NOMO-1 treated with dmso at 0.1 percent for 144 hours (cell line): ENCODE data around the gene USP34.

ENCODE experiments used
- DNase-seq: peaks from one replicate; lab custom pipeline; 2025; ENCODE audit not compliant: unreplicated experiment; lab: John Stamatoyannopoulos, UW

The USP34 gene

GRCh38 chr2:61327173-61327572 lies 143.7 kb downstream of the USP34 start:
- DNase-seq = no peak

DNA sequence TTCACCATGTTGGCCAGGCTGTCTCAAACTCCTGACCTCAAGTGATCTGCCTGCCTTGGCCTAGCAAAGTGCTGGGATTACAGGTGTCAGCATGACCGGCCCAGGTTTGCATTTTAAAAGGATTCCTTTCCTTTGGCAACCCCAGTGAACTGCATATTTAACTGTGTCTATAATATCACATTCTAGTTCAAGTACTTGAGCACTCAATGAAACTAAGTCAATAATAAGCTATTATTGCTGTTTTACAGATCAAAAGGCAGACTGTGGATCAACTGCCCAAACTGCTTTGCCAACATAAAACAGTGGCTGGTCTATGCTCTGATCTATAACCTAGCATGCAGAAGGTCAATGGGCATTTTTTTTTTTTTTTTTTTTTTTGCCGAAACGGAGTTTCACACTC lies 144.5 kb downstream of the USP34 start:
- no peak for DNase-seq

- no peak for DNase-seq
Observed at GRCh38 chr2:61320181-61320580, 150.7 kb downstream of the USP34 start.

DNA sequence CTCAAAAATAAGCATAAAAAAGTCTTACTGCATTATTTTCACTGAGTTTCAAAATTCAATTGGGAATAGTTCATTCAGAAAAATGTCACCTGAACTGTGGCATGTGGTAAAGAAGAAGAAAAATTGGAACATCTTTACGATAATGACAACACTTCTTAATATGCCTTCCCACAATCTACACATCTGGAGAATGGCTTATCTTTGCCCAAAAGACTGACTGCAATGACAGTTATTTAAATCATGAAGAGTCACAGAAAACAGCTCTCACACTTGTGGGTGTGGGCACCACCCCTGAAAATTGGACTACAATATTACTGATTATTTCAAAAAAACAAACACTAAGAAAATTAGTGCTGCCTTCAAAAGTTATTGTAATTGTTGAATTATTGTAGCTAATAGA lies 152.3 kb downstream of the USP34 start:
- DNase-seq = no peak

DNA sequence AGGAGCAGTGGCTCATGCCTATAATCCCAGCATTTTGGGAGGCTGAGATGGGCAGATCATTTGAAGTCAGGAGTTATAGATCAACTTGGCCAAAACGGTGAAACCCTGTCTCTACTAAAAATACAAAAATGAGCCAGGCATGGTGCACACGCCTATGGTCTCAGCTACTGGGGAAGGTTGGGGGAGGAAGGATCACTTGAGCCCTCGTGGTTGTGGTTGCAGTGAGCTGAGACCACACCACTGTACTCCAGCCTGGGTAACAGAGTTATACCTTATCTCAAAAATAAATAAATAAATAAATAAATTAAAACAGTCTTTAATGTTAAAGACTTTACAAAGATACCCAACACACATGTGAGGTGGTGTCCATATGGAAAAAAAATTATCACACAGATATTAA lies 174.9 kb downstream of the USP34 start:
- no peak for DNase-seq

- no peak for DNase-seq
Observed at GRCh38 chr2:61291851-61292575, 178.9 kb downstream of the USP34 start.

DNA sequence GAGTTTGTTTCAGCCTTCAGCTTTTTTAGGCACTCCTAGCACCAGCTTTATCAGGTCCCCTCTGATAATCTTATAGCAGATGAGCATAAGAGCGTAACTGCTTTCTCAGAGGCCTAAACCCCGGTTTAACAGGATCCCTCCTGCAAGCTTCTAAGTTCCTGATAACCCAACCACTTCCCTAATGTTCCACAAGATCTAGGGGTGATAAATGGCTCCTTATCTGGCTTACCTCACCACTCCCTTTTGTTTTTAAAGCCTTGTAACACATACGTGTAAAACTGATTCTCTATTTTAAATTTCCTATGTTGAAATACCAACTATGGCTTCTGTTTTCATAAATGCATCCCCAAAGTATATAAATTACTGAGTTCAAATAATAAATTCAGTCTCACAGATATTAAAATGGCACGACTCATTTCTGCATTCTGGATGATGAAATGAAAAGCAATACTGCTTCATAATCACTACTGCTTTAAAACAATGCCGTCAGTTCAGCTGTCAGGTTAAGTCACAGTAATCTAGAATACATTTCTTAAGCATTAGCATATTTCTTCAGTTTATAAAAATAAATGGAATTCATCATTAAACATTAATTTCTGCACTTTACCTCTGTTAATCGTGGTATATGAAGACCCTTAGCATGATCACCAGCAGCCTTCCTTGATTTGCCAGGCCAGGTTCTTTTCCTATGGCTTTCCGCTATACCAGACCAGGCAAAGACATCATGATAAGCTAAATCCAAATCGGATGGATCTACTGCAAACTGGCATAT lies 182.6 kb downstream of the USP34 start:
- no peak for DNase-seq

- DNase-seq = no peak
Observed at GRCh38 chr2:61287254-61287653, 183.6 kb downstream of the USP34 start.

DNA sequence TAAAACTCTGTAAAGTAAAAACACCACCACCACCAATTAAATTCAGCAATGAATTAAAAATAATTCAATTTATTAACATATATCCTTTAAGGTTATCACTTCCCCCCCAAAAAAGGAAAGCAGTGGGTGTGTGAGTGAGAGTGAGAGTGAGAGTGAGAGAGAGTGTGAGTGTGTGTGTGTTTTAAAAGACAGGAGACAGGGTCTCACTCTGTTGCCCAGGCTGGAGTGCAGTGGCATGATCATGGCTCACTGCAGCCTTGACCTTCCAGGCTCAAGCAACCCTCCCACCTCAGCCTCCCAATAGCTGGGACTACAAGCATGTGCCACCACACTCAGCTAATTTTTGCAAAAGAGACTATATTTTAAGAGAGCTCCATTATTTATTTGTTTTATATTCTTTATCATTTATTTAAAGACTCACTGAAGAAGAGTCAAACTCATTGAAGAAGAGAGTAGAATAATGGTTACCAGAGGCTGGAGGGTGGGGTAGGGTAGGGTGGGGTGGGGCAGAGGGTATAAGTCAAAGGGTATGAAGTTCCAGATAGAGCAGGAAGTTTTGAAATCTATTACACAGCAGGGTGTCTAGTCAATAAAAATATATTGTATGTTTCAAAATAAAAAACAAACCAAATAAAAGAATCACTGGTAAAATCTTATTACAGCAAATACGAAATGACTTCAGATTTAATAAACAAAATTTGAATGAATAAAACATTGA lies 187.3 kb downstream of the USP34 start:
- DNase-seq = no peak

DNA sequence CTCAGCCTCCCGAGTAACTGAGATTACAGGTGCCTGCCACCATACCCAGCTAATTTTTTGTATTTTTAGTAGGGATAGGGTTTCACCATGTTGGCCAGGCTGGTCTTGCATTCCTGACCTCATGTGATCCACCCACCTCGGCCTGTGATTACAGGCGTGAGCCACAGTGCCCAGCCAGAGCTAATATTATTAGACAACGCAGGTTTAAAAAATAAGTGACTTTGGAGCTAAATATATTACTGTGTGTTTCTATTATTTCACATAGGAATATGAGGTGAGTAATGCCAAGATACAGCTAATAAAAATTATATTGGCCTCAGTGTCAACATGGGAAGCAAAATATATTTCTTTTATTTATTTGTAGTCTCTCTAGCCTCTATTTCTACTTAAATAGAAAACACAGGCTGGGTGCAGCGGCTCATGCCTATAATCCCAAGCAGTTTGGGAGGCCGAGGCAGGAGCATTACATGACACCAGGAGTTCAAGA lies 188.7 kb downstream of the USP34 start:
- DNase-seq = no peak

GRCh38 chr2:61281321-61281720 lies 189.6 kb downstream of the USP34 start:
- no peak for DNase-seq

GRCh38 chr2:61277756-61278155 lies 193.1 kb downstream of the USP34 start:
- DNase-seq = no peak

DNA sequence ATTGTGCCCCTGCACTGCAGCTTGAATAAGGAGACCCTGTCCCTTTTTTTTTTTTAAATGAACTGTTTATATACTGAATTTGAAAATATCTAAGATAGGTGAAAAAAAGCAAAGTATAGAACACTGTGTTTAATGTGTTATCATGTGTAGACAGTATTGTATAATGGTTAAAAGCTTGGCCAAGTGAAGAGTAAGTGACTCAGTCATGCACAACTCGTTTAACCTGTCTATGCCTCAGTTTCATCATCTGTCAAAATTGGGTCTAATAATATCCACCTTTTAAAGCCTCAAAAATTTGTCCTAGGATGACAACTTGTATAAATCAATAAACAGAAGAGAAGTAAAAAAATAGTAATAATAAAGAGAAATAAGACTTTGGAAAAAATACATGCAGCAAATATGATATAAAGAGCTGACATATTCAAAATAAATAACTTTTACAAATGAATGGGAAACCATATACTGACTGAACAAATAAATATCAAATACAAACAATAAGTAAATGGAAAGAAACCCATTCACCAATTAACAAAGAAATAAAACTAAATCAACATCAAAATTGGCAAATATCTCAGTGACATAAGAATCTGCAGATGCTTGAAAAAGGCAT lies 195.2 kb downstream of the USP34 start:
- no peak for DNase-seq

GRCh38 chr2:61272421-61273070 lies 198.3 kb downstream of the USP34 start:
- DNase-seq = no peak

- DNase-seq = no peak
Observed at GRCh38 chr2:61268249-61268648, 202.6 kb downstream of the USP34 start.

DNA sequence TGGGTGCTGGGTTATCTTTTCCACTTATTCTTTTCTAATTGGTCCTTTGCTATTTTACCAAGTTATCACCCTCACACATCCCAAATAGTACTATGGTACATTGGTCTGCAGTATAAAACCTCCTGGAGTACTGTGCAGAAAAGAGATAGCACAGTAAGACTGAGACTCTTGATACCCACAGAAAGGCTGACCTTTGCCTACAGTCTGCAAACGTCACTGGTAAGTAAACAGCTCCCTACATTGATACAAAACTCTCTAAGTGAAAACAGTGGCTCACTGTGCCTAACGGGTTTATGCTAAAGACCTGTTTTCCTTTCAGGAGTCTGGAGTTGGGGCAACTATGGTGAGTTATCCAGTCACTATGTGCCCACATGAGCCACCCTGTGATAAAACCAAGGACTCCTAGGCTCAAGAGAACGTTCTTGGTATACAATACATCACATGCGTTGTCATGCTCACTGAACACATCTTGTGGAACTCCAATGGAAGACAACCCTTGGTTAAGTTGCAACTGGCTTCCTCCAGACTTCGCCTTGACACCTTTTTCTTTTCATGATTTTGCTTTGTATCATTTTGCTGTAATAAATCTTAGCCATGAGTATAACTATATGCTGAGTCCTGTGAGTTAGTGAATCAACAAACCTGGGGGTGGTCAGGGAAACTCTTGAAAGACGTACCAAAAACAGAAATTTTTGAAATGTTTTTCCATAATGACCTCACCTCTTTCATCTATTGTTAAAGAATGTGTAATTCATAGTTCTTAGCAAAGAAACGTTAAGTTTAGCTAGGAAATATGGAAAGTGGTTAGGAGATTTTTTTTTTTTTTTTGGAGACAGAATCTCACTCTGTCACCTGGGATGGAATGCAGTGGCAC lies 204.0 kb downstream of the USP34 start:
- DNase-seq = no peak

- DNase-seq = no peak
Observed at GRCh38 chr2:61263830-61264229, 207.1 kb downstream of the USP34 start.

- DNase-seq = no peak
Observed at GRCh38 chr2:61262699-61263098, 208.2 kb downstream of the USP34 start.

DNA sequence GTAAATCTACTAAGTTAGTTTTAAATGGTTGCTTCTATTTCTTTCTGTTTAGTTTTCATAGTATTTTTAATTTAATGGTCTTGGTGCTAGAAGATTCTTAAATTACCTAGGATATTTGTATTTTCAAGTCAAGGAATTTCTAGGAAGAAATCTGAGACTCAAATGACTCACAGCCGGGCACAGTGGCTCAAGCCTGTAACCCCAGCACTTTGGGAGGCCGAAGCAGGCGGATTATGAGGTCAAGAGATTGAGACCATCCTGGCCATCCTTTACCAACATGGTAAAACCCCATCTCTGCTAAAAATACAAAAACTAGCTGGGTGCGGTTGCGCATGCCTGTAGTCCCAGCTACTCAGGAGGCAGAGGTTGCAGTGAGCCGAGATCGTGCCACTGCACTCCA lies 213.4 kb downstream of the USP34 start:
- DNase-seq = no peak
